Measurements from ENCODE around the gene SYNDIG1L. TPM values are rescaled to one million over a fixed set of nuclear protein-coding genes. Genes with fewer than 3 reads are reported as not detected.

SYNDIG1L gene
- total and polyA plus RNA-seq, 2 of the 13 experiments (the other 11 are each of a cell fraction or from before 2014, with no cell fraction given), result 0.04 TPM; not detected in 1

- TF ChIP-seq ZNF512B (CRISPR knock-in tag; IDR thresholded peaks at IDR 0.05; ENCODE audit: borderline replicate concordance) (no peak), SAP130 (CRISPR knock-in tag; IDR thresholded peaks at IDR 0.05; ENCODE audit: low read depth) (0 out of 2 replicates have a peak, but pooled peaks have one; percentile 17), SMC3 (IDR thresholded peaks at IDR 0.05; ENCODE audit: low read length) (peak; percentile 93), ZNF629 (CRISPR knock-in tag; conservative IDR thresholded peaks at IDR 0.05) (peak; percentile 79), MEIS2 (CRISPR knock-in tag; IDR thresholded peaks at IDR 0.05) (no peak), ARID4A (CRISPR knock-in tag; IDR thresholded peaks at IDR 0.05; ENCODE audit: borderline replicate concordance) (no peak), ZFP90 (CRISPR knock-in tag; IDR thresholded peaks at IDR 0.05; ENCODE audit: borderline replicate concordance) (0 out of 2 replicates have a peak, but pooled peaks have one; percentile 36)
Measured at GRCh38 chr14:74362361-74362915, 63.6 kb downstream of the SYNDIG1L start (continued).
